Jurkat, Clone E6-1 (cell line): ENCODE results near the gene NT5M.

ENCODE experiments used
- DNase-seq: peaks from one replicate; pipeline ENCODE4 v3.0.0-alpha.2; 2011; ENCODE audit warnings: low read depth, low spot score
- H3K4me3 ChIP-seq: 2 replicates; pipeline ENCODE4 v1.5.1; 2011; ENCODE audit warnings: mild to moderate bottlenecking, low read length, control low read depth, moderate library complexity

NT5M gene

DNA sequence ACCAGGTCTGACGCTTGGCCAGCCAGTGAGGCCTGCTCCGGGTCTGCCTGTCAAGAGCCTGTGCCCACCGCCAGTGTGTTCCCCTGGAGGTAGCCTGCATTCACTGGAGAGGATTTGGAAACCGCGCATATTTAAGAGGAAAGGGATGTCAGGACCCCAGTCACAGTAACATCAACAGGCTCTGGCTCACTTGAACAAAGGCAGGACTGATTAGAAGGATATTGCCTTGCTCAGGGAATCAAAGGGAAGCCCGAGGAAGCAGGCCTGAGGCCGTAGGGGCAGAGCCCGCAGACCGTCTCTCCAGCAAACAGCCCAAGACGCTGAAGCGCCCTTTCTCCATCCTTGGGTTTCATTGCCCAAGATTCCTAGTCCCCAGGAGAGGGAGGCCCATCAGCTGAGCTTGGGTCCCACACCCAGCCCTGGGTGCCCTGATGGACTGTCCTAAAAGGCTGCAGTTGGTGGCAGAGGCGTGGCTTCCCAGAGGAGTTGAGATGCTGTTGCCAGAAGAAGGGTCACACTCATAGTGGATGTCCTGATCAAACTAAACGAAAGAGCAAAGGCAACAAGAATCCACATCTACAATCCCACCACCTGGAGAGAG is 23.2 kb downstream of the NT5M start:
- H3K4me3 ChIP-seq = no peak overlapping the region
- DNase-seq = no peak

DNA sequence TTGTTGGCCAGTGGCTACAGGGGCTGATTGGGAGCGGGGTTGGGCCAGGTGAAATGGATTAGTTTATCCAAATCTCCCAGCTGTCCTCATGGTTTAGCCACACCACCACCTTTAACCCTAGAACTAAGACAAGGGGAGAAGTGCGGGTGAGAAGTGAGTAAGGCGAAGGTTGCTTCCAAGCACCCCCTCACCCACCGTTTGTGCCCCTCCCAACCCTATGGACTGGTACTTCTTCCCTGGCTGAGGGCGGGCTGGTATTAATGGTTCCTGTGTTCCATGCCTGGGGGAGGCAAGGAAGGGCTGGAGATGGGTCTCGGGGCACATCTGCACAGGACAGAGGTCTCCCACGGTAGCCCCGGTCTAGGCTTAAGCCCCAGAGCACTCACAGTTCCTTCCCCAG is 25.1 kb downstream of the NT5M start:
- no peak for DNase-seq
- H3K4me3 ChIP-seq = no peak overlapping the region

- no peak for DNase-seq
- no peak overlapping the region for H3K4me3 ChIP-seq
Measured at GRCh38 chr17:17341452-17341851, 38.3 kb downstream of the NT5M start.

DNA sequence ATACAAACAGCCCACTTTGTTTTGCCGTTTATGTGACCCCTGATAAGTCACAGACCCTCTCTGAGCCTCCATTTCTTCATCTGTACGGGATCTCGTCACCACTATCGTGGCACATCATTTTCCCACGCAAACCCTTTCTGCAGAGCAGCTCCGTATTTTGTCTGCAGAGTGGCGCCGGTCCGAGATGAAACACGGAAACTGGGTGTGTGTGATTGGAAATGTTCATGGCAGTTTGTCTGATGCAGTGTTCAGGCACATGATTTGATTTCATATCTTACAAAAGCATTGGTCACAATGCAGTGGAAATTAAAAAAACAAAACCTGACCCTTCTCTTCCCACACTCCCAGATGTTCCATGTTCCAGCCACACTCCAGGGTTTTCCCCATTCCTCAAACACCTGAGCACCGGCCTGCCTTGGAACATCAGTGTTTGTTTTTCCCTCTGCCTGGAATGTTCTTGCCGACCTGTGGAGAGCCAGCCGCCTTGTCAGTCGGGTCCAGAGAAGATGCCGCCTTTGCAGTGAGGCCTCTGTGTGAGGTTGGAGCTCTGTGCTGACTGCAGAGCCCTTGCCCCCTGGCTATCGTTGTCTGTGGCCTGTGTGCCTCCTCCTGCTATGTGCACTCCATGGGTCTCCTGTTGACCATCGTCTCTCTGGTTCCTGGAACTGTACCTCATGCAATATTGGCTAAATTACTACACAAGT is 39.2 kb downstream of the NT5M start:
- DNase-seq = no peak
- no peak overlapping the region for H3K4me3 ChIP-seq

GRCh38 chr17:17343160-17343735 is 40.1 kb downstream of the NT5M start:
- H3K4me3 ChIP-seq = no peak overlapping the region
- no peak for DNase-seq

GRCh38 chr17:17343896-17344506 is 40.8 kb downstream of the NT5M start:
- no peak overlapping the region for H3K4me3 ChIP-seq
- DNase-seq = no peak

GRCh38 chr17:17344507-17345293 is 41.5 kb downstream of the NT5M start:
- H3K4me3 ChIP-seq = no peak overlapping the region
- DNase-seq = no peak

- DNase-seq = no peak
- H3K4me3 ChIP-seq = no peak overlapping the region
Measured at GRCh38 chr17:17345294-17345597, 42.1 kb downstream of the NT5M start.

DNA sequence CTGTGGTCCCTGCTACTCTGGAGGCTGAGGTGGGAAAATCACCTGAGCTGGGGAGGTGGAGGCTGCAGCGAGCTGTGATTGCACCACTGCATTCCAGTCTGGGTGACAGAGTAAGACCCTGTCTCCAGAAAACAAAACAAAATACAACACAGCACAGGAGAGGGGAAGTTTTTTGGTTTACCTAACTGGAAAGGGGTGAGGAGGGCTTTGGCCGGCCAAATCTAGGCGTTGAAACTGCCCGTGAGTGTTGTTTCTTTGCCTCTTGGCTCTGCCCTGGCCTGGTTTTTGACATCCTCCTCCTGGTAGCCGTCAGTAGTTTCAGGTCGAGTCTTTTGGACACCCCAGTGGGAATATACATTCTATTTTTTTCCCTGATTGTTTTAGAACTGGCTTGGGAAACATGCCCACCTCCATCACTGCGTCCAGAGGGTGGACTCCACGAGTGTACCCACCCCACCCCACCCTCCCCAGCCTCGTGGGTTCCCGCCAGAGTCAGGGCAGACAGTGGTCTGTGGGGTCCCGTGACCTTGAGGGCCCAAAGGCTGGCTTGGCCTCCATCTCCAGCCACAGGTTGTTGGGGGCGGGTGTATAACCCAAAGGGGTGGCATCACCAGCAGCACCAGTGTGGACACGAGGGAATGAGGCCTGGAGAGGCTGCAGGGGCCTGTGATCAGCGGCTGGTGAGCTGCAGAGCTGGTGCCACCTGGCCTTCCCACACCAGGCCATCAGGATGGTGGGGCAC is 42.7 kb downstream of the NT5M start:
- DNase-seq = no peak
- no peak overlapping the region for H3K4me3 ChIP-seq

GRCh38 chr17:17346428-17347233 is 43.5 kb downstream of the NT5M start:
- no peak overlapping the region for H3K4me3 ChIP-seq

GRCh38 chr17:17347234-17347955 is 44.2 kb downstream of the NT5M start:
- no peak overlapping the region for H3K4me3 ChIP-seq
- no peak for DNase-seq

More at GRCh38 chr17:17346428-17347233, 43.5 kb downstream of the NT5M start:
- no peak for DNase-seq

DNA sequence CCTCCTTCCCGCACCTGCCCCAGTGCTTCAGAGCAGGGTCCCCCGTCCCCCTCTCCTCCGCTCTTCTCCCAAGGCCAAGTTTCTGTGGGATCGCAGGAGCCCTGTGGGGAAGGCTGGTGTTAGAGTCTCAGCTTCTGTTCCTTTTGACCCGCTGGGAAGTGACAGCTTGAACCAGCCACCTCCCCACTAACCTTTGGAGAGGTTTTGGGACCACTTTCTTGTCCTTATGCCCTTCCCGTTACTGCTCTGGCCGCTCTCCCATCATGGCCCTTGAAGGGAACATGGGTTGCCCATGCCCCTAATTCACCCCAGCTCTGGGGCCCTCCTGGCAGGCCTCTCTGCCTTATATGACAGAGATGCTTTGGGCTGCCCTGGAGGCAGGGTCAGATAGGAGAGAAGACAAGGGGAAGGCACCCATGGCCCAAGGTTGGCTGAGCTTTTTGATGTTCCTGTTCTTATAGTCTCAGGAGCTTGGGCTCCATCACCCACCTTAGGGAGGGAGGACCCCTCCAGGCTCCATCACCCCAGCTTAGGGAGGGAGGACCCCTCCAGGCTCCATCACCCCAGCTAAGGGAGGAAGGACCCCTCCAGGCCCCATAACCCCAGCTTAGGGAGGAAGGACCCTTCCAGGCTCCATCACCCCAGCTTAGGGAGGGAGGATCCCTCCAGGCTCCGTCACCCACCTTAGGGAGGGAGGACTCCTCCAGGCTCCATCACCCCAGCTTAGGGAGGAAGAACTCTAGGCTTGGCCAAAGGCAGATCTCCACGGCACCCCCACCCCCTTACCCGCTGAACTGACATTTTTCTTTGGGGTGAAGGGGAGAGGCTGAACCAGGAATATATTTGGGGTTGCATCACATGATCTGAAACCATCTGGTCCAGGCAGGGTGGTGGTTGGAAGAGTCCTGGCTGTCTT is 45.0 kb downstream of the NT5M start:
- DNase-seq = no peak
- H3K4me3 ChIP-seq = no peak overlapping the region

- no peak overlapping the region for H3K4me3 ChIP-seq
- no peak for DNase-seq
Measured at GRCh38 chr17:17348872-17349723, 45.9 kb downstream of the NT5M start.

DNA sequence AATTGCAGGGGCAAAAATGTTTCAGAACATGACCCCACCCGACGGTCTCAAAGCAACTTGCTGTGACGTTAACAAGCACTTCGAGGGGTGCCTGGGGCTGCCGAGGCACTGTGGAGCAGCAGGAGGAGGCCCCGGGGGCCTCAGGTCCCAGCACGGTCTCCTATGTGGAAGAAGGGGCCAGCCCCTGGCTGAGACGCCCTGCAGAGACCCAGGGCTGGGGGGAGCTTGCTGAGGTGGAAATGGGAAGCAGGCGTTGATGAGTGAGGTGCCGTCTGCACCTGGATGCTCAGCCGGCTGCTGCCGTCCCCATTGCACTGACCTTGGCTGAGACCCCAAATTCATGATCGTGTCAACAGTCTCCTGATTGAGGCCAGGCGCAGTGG is 46.5 kb downstream of the NT5M start:
- no peak for DNase-seq
- no peak overlapping the region for H3K4me3 ChIP-seq

DNA sequence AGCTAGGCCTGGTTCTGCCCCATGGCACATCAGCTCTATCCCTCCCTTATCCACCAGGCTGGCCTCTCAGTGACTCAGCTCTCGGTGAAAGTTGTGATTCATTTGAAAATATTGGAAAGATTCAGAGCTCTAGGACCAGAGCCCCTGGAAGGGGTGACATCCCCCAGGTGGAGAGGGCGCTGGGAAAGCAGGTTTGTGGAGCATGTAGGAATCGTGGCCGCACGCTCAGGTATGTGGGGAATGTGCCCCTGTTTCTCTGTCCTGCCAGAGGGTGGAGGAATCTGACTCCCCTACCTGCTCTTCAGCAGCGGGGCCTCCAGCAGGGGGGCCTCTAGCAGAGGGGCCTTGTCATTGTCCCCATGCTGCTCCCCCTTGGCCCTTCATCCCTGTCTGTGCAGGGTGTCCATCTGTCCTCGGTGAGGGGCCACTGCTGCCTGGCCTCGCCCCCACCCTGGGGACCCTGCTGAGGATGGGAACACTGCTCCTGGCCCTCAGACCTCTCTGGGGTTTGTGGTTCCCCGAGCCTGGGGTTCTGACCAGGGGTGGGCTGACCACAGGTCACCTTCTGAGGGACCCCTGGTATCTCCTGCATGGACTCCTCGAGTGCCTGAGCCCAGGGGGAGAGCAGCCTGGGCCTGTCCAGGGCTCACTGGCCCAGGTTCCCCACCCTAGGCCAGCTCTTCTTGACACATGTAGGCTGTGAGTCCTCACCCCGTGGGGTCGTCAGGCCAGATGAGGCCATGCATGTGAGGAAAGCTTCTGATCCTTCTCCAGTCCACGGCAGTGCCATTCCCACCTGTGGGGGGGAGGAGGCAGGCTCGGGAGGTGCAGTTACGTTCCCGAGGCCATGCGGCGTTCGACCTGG is 47.5 kb downstream of the NT5M start:
- no peak overlapping the region for H3K4me3 ChIP-seq
- no peak for DNase-seq
